Adipocyte (in vitro differentiated cells): Measurements from ENCODE around the gene GPD2.

Experiments used
- DNase-seq: peaks from one replicate; pipeline ENCODE4 v3.0.0-alpha.2; 2015; ENCODE audit warnings: low read depth
- H3K27me3 ChIP-seq: replicated peaks from 2 replicates; pipeline ENCODE4 v1.7.0; 2013; ENCODE audit warnings: mild to moderate bottlenecking, low read length, moderate library complexity; ENCODE audit not compliant: control insufficient read depth, insufficient read depth
- H3K36me3 ChIP-seq: 2 replicates; pipeline ENCODE4 v1.7.0; 2013; ENCODE audit warnings: low read length, mild to moderate bottlenecking, moderate library complexity; ENCODE audit not compliant: control insufficient read depth, insufficient read depth, severe bottlenecking
- H3K4me1 ChIP-seq: 2 replicates; pipeline ENCODE4 v1.7.0; 2013; ENCODE audit warnings: mild to moderate bottlenecking, low read length, moderate library complexity; ENCODE audit not compliant: control insufficient read depth, insufficient read depth
- H3K4me3 ChIP-seq: 2 replicates; pipeline ENCODE4 v1.7.0; 2013; ENCODE audit warnings: mild to moderate bottlenecking, low read length, moderate library complexity
- H3K9ac ChIP-seq: 2 replicates; pipeline ENCODE4 v1.7.0; 2013; ENCODE audit warnings: mild to moderate bottlenecking, low read length, moderate library complexity
- H3K9me3 ChIP-seq: 2 replicates; pipeline ENCODE4 v1.7.0; 2013; ENCODE audit warnings: mild to moderate bottlenecking, low read length, moderate library complexity; ENCODE audit not compliant: control insufficient read depth

The GPD2 gene

DNA sequence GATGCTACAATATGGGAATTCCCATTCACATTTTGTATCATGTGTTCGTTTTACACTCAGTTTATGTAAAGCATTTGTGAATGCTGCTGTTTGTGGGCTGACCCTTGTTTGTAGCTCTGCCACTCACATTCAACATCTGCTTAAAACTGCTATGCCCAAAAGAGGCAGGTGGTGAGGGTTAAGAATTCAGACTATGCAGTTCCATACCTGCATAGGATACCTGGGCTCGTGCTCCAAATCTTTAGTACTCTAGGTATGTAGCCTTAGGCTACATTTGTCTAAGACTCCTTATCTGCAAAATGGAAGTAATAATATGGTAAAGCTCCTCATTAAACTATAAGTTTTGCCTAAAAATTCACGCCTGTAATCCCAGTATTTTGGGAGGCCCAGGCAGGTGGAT is 199.5 kb downstream of the GPD2 start:
- H3K4me1 ChIP-seq, result no peaks in the 10 kb centered on the region
- no peaks in the 10 kb centered on the region for H3K36me3 ChIP-seq

More for the DNA sequence above, 199.5 kb downstream of the GPD2 start:
- no peak overlapping the region for H3K4me3 ChIP-seq
- no peak overlapping the region for H3K9ac ChIP-seq
- DNase-seq, result no peak
- H3K9me3 ChIP-seq, result no peaks in the 10 kb centered on the region
- no peaks in the 10 kb centered on the region for H3K27me3 ChIP-seq
